CD4-positive, alpha-beta T cell (primary cell): ENCODE measurements around the gene DGUOK. TPM values are rescaled to one million over a fixed set of nuclear protein-coding genes. Genes with fewer than 3 reads are reported as not detected.

Experiments used
- ATAC-seq: fragments of 200-7000 bp; cut with Tn5 transposase; one replicate; pipeline ENCODE4 v1.10.0; 2022; ENCODE audit warnings: mild to moderate bottlenecking; ENCODE audit not compliant: poor library complexity
- CTCF ChIA-PET: fragments of 350-600 bp; sonication (Branson Sonifier 250); formaldehyde crosslinking; loops from one replicate; lab custom pipeline; 2021; ENCODE audit warnings: antibody characterized with exemption, inconsistent platforms; lab: Charles Lee
- POLR2A ChIA-PET: fragments of 350-600 bp; sonication (Branson Sonifier 250); formaldehyde crosslinking; loops from one replicate; lab custom pipeline; 2021; ENCODE audit warnings: antibody characterized with exemption, inconsistent platforms; lab: Charles Lee
- DNase-seq, 14 experiments: peaks; one replicate each; pipeline ENCODE4 v3.0.0-alpha.2; 2013 to 2020; ENCODE audit warnings: mixed read lengths in 2 of 14
- H3K27ac ChIP-seq, 2 donors: one replicate each; pipeline versions ENCODE4 v1.5.1 to v1.7.0; 2013; ENCODE audit warnings: low read length in 2 of 2, low read depth in 1 of 2, mild to moderate bottlenecking in 1 of 2
- H3K27me3 ChIP-seq, 2 experiments: 1 replicate in 1 of 2; 2 replicates in 1 of 2; pipeline versions ENCODE4 v1.6.1 to v1.7.0; 2013; ENCODE audit warnings: low read length in 2 of 2, control low read depth in 1 of 2, mild to moderate bottlenecking in 1 of 2, moderate library complexity in 1 of 2; ENCODE audit not compliant: insufficient read depth in 2 of 2, control insufficient read depth in 1 of 2
- H3K36me3 ChIP-seq: one replicate; pipeline ENCODE4 v1.6.1; 2013; ENCODE audit warnings: low read length, control low read depth; ENCODE audit not compliant: insufficient read depth
- H3K4me1 ChIP-seq: one replicate; pipeline ENCODE4 v1.6.1; 2013; ENCODE audit warnings: low read length, control low read depth; ENCODE audit not compliant: insufficient read depth
- H3K4me3 ChIP-seq: one replicate; pipeline ENCODE4 v1.5.1; 2013; ENCODE audit warnings: mild to moderate bottlenecking, low read length, moderate library complexity
- H3K9me3 ChIP-seq, 2 experiments: 1 replicate in 1 of 2; 2 replicates in 1 of 2; pipeline versions ENCODE4 v1.6.1 to v1.7.0; 2013; ENCODE audit warnings: low read length in 2 of 2, mild to moderate bottlenecking in 2 of 2, control low read depth in 1 of 2, moderate library complexity in 1 of 2; ENCODE audit not compliant: control insufficient read depth in 1 of 2, insufficient read depth in 1 of 2
- H3K27ac Mint-ChIP-seq: one replicate; pipeline ENCODE4 v1.8.0; 2020; ENCODE audit warnings: mixed read lengths
- H3K27me3 Mint-ChIP-seq: one replicate; pipeline ENCODE4 v1.8.0; 2021; ENCODE audit warnings: mixed read lengths
- H3K36me3 Mint-ChIP-seq: one replicate; pipeline ENCODE4 v1.8.0; 2021; ENCODE audit warnings: low read depth, mixed read lengths
- H3K4me1 Mint-ChIP-seq: one replicate; pipeline ENCODE4 v1.8.0; 2021; ENCODE audit warnings: low read depth, mixed read lengths
- H3K4me3 Mint-ChIP-seq: one replicate; pipeline ENCODE4 v1.8.0; 2020; ENCODE audit warnings: mild to moderate bottlenecking, mixed read lengths
- H3K9me3 Mint-ChIP-seq: one replicate; pipeline ENCODE4 v1.8.0; 2020; ENCODE audit warnings: mixed read lengths
- intact Hi-C, 2 experiments: fragments of 100-400 bp; cut with DNase I in 1 of 2; cut with micrococcal nuclease in 1 of 2; formaldehyde crosslinking; loops; one replicate each; pipeline versions ENCODE4 v1.15.1 to v1.9.0; 2023 to 2025; cut with DNase I, micrococcal nuclease
- total RNA-seq, 174 experiments: library from RNA in 2 of 174; stranded (reverse) in 2 of 174; gene quantifications; one replicate each; pipeline ENCODE4 v1.2.3 and lab custom pipeline; 2021 to 2026
- TF ChIP-seq, protein P1 (sequence below): fragments of 200-600 bp; IDR thresholded peaks from one replicate; pipeline ENCODE4 v1.8.0; 2022; ENCODE audit warnings: antibody characterized with exemption, mild to moderate bottlenecking

DGUOK gene
- total RNA-seq, 2 experiments from 2014 or later = 30.5 to 32.0 TPM

DNA sequence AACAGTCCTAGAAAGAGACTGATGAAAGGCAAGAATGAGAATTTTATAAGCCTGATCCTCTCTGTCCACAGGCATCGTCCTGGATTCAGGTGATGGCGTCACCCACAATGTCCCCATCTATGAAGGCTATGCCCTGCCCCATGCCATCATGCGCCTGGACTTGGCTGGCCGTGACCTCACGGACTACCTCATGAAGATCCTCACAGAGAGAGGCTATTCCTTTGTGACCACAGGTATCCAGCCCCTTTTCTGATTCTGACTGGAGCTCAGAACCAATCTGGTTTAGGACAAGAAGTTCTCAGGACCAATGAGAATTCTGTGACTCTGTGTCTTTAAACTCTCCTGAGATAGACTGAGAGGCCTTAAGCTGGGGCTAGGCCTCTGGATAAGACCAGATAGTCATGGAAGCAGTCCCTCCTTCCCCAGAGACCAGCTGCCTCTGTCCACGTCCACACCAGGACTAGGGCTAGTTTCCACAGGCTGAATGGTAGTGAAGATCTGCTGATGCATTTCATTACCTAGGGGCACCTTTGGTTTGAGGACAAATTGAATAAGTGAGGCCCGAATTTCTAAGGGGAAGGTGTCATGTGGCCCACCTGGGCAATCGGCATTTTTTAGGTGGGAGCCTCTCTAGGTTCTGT lies 13.1 kb upstream of the DGUOK start:
- no peak for ATAC-seq
- POLR2A ChIA-PET = no interaction called here
- TF ChIP-seq, protein P1, sequence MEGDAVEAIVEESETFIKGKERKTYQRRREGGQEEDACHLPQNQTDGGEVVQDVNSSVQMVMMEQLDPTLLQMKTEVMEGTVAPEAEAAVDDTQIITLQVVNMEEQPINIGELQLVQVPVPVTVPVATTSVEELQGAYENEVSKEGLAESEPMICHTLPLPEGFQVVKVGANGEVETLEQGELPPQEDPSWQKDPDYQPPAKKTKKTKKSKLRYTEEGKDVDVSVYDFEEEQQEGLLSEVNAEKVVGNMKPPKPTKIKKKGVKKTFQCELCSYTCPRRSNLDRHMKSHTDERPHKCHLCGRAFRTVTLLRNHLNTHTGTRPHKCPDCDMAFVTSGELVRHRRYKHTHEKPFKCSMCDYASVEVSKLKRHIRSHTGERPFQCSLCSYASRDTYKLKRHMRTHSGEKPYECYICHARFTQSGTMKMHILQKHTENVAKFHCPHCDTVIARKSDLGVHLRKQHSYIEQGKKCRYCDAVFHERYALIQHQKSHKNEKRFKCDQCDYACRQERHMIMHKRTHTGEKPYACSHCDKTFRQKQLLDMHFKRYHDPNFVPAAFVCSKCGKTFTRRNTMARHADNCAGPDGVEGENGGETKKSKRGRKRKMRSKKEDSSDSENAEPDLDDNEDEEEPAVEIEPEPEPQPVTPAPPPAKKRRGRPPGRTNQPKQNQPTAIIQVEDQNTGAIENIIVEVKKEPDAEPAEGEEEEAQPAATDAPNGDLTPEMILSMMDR = no peak

GRCh38 chr2:73914667-73915066 lies 12.0 kb upstream of the DGUOK start:
- no peaks in the 10 kb centered on the region for H3K36me3 ChIP-seq
- POLR2A ChIA-PET = no interaction called here
- TF ChIP-seq, protein P1 = no peak
- CTCF ChIA-PET = no interaction called here
- Mint-ChIP-seq H3K27ac (no peak overlapping the region), H3K4me1 (no peaks in the 10 kb centered on the region), H3K4me3 (no peak overlapping the region), H3K9me3 (no peaks in the 10 kb centered on the region), H3K27me3 (no peaks in the 10 kb centered on the region), H3K36me3 (no peaks in the 10 kb centered on the region)
- DNase-seq = no peak
- H3K27ac ChIP-seq = no peak overlapping the region
- no peak for ATAC-seq
- H3K4me3 ChIP-seq = no peak overlapping the region
- intact Hi-C loops = no loop called here
- no peaks in the 10 kb centered on the region for H3K4me1 ChIP-seq
- no peaks in the 10 kb centered on the region for H3K9me3 ChIP-seq
- H3K27me3 ChIP-seq = no peaks in the 10 kb centered on the region

More for the DNA sequence above, 13.1 kb upstream of the DGUOK start:
- DNase-seq = no peak
- intact Hi-C loops = no loop called here
- Mint-ChIP-seq H3K4me1 (no peaks in the 10 kb centered on the region), H3K9me3 (no peaks in the 10 kb centered on the region), H3K27ac (no peak overlapping the region), H3K27me3 (no peaks in the 10 kb centered on the region), H3K36me3 (no peaks in the 10 kb centered on the region), H3K4me3 (no peak overlapping the region)
- Histone ChIP-seq H3K9me3 (no peaks in the 10 kb centered on the region), H3K36me3 (no peaks in the 10 kb centered on the region), H3K27me3 (no peaks in the 10 kb centered on the region), H3K4me1 (no peaks in the 10 kb centered on the region), H3K4me3 (no peak overlapping the region), H3K27ac (no peak overlapping the region)
- CTCF ChIA-PET = interaction anchor here (0.7 to 0.9 kb wide), 2 partner anchors 26 to 235 kb away, joined by 3 to 4 read pairs; no protein-coding TSS in a partner anchor

- Mint-ChIP-seq H3K27ac (no peak overlapping the region), H3K4me1 (no peaks in the 10 kb centered on the region), H3K9me3 (no peaks in the 10 kb centered on the region), H3K27me3 (no peaks in the 10 kb centered on the region), H3K4me3 (no peak overlapping the region), H3K36me3 (no peaks in the 10 kb centered on the region)
- H3K4me3 ChIP-seq = no peak overlapping the region
- intact Hi-C loops = no loop called here
- no peaks in the 10 kb centered on the region for H3K36me3 ChIP-seq
- no peaks in the 10 kb centered on the region for H3K9me3 ChIP-seq
- no peaks in the 10 kb centered on the region for H3K4me1 ChIP-seq
- CTCF ChIA-PET = no interaction called here
- TF ChIP-seq, protein P1 = no peak
- ATAC-seq = no peak
- POLR2A ChIA-PET = no interaction called here
- no peak for DNase-seq
- no peak overlapping the region for H3K27ac ChIP-seq
- H3K27me3 ChIP-seq = no peaks in the 10 kb centered on the region
These were observed 11.2 kb upstream of the DGUOK start for GRCh38 chr2:73915437-73915993.
